ENCODE measurements around the gene HGFAC.

HGFAC gene

GRCh38 chr4:3411676-3412075 lies 30.1 kb upstream of the HGFAC start:
- DNase-seq: no peak

DNA sequence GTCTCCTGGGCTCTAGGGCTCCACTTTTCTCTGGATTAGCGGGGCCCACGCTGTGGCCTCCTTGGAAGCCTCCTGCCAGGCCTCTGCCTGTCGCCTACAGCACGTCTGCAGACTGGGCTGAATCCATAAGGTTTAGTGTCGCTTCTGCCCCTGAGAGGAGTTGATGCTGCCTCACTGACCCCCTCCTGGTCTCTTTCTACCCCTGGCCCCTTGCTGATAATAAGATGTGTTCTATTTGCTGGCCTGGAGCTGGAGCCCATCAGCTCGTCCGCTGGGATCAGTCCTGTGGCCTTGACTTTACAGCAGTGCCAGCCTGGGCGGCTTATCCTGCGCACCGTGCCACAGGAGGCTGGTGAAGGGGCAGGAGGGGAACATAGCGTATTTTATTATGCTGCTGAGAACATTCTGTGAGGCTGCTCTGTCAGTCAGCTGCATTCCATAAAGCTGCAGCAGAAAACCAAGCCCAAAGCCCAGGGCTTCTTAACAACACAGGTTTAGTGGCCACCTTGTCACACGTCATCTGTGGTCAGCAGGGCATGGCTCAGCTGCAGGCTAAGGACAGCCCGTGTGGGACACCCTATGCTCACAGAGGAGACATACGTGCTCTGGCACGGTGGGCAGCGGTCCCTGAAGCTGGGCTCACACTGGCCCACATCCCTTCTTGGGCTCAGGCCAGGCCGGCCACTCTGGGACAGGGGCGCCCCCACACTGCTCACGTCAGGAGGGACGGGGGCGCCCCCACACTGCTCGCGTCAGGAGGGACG lies 29.3 kb upstream of the HGFAC start:
- DNase-seq: no peak

DNA sequence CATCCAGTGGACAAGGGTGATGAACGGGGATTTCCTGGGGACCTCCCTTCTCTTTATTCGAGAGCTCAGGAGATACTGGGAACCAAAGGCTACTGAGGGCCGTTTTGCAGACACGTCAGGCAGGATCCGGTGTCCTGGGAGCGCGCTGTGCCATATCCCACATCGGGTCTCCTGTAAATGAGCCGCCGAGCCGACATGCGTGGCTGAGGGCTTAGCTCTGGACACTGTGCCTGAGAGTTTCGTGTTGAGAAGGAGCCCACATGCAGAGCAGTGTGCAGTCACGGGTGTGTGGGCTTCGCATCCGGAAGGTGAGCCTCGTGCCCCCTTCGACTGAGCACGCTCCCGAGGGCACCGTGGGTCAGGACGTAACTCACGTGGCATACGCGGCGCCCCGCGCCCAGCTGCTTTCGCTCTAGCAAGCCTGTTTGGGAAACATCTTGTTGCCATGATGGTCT lies 28.5 kb upstream of the HGFAC start:
- DNase-seq: no peak

DNA sequence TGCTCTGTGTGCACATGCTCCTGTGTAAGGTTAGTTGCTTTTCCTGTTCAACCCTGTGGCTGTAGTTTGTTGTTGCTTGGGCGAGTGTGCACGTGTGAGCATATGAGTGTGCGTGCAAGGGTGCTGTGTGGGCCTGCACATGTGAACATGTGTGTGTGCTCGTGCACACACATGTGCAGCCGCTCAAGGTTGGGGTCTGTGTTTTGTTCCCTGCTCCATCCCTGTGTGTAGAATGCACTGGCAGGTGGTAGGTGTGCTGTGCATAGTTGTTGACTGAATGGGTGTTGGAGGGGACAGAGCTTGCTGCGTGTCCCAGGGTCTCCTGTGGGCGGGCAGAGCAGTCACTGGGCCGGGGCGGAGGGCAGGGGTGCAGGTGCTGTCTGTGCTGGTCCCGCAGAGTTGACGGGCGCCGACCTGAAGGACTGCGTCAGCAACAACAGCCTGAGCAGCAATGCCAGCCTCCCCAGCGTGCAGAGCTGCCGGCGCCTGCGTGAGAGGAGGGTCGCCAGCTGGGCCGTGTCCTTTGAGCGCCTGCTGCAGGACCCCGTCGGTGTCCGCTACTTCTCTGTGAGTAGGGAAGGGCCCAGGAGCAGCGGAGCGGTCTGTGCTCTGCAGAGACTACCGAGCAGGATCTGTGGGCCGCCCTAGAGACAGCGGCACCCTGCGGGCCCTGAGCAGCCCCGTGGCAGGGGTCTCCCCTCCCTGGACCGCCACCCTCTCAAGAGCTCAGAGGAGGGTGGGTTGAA lies 27.9 kb upstream of the HGFAC start:
- DNase-seq: no peak

DNA sequence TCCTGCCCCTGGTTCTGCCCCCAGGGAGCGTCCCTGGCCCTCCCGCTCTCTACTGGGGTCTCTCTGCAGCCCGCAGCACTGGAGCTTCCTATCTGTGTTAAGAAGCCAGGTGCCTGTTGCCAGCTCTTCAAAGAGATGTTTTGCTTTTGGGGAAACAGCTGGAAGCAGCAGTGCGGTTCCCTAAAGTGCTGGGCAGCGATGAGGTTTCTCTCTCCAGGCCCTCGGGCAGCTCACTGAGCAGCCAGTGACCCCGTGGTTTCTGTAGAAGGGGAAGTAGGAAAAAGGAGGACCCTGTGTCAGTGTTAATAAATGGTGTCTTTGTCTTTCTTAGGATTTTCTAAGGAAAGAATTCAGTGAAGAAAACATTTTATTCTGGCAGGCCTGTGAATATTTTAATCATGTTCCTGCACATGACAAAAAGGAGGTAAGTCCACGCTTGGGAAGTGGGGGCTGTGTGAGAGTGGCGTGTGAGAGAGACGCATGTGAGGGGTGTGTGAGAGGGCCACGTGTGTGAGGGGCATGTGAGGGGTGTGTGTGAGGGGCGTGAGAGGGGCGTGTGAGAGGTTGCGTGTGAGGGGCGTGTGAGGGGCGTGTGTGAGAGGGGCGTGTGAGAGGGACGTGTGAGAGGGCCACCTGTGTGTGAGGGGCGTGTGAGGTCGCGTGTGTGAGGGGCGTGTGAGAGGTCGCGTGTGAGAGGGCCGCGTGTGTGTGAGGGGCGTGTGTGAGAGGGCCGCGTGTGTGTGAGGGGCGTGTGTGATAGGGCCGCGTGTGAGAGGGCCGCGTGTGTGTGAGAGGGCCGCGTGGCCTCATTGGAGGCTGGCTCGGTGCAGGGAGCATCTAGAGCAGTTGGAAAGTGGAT lies 27.1 kb upstream of the HGFAC start:
- no peak for DNase-seq

DNA sequence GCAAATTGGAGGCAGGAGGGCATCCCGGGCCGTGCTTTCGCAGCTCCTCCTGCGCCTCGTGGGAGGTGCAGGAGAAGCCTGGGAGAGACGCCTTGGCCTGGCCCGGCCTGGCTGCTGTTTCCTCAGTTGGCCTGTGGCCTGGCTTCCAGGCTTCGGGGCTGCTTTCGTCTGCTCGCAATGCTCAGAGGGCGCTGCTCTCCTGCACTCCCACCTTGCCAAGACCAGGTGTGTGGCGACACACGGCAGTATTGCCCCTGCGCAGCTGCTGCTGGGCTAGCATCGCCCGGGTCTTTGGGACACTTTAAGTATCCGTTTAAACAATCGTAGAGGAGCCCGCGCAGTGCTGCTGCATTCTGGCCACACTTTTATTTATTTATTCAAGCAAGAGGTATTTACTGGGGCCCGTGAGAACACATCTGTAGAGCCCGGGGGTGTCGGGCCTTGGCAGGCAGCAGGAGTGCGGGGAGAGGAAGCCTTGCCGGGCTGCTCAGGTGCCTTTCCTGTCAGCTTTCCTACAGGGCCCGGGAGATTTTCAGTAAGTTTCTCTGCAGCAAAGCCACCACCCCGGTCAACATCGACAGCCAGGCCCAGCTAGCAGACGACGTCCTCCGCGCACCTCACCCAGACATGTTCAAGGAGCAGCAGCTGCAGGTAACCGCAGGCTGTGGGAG lies 26.2 kb upstream of the HGFAC start:
- no peak for DNase-seq

GRCh38 chr4:3416270-3416669 lies 25.5 kb upstream of the HGFAC start:
- no peak for DNase-seq

- DNase-seq: no peak
Measured at GRCh38 chr4:3416821-3417221, 24.9 kb upstream of the HGFAC start.

DNA sequence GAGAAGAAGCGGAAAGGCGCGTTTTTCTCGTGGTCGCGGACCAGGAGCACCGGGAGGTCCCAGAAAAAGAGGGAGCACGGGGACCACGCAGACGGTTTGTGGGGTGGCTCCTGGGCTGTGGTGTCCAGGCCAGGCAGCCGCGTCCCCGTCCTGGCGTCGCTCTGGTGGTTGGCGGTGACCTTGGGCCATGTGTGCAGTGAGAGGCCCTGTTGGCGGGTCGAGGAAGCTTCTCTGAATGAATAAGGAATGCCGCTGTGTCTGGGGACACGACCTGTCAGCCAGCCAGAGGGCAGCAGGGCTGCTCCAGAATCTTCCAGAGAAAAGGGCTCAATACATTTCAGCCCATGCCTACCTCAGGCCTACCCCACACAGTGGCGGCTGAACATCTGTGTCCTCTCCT lies 24.3 kb upstream of the HGFAC start:
- no peak for DNase-seq

DNA sequence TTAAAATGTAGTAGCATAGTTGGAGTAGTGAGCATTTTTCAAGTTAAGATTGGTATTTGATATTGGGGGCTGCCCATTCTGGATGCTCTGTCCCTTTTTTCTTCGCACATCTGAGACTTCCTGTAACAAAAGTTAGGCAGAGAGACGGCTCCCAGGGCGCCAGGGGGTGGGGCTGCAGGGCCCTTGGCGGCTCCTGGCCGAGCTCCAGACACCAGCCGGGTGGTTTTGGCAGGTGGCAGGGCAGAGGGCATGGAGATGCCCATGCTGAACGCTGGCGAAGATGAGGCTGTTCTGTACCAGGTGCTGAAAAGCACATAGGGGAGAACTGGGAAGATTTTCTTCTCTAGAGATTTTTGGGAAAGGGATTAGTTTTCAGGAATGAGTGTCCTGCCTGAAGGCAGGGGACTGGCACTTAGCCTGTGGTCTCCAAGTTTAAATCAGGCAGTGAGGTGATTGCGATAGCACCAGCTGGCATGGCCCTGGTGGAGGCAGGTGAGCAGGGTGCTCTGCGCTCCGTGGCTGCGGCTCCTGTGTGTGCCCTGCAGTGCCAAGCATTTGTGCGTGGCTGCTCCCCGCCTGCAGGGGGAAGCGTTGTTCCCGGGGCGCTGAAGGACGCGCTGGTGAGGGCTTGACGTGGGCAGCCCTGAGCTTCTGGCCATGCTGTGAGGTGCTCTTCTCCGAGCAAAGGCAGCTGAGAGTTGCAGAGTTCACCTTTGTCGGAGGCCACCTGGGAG lies 23.6 kb upstream of the HGFAC start:
- no peak for DNase-seq

- DNase-seq: no peak
Measured at GRCh38 chr4:3419836-3420605, 21.7 kb upstream of the HGFAC start.

DNA sequence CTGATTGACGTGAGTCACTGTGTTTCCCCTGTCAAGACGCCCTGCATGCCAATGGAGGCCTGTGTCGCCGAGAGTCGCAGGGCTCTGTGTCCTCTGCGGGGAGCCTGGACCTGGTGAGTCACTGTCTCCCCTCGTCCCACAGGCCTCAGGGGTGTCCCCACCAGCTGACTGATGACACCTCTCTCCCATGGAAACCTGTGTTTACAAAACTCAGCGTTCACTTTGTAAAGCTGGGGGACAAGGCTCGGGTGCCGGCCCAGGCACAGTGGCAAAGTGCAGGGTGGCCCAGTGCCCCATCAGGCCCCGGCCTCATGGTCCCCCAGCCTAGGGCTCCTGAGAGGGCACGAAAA lies 21.2 kb upstream of the HGFAC start:
- DNase-seq: no peak

GRCh38 chr4:3420956-3421355 lies 20.8 kb upstream of the HGFAC start:
- no peak for DNase-seq

DNA sequence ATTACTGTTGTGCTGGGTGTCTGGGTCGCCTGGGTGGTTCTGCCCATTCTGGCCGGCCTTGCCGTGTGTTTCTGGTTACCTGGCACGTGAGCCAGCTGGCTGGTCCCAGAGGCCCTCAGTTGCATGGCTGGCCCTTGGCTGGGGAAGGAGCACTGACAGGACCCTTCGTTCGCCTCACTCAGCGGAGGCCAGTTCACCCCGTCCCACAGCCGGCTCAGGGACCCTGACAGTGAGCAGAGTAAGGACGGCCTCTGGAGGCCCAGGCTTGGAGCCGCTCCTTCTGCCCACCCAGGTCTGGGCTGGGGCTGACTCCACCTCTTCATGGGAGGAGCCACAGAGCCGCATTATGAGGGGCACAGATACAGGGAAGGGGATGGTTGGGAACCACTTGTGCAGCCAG lies 20.3 kb upstream of the HGFAC start:
- no peak for DNase-seq

- no peak for DNase-seq
Measured at GRCh38 chr4:3422241-3422801, 19.4 kb upstream of the HGFAC start.

DNA sequence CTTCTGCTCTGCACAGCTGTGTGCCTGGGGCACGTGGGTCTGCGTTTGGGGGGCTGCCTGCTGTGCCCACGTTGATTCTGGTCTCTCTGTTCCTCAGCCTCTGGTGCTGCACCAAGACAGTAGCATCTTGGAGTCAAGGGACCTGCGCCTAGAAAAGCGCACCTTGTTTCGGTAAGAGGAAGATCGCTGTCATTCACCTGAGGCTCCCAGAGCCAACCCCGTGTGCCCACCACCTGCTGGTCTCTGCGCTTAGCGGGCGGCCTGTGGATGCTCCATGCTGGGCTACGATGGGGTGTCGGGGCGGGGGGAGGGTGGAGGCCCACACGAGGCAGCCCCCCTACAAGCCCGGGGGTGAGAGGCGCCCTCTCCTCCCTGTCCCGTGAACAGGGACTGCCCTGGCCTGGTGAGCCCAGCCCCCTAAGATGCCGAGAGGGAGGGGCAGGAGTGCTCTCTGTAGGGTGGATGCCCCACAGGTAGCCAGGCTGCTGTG lies 18.9 kb upstream of the HGFAC start:
- DNase-seq: no peak

DNA sequence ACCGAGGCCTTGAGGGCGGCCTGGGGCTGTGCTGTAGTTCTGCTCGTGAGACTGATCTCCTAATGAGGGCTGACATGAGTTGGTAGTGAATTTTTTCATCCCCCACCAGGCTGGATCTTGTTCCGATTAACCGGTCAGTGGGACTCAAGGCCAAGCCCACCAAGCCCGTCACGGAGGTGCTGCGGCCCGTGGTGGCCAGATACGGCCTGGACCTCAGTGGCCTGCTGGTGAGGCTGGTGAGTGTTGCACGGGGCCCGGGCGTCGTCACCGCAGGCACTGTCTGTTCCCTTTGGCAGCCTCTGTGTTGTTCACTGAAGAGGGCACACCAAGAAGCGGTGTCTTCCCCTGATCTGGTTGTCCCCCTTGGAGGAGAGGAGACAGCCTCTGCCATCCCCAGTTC lies 18.4 kb upstream of the HGFAC start:
- DNase-seq: no peak

DNA sequence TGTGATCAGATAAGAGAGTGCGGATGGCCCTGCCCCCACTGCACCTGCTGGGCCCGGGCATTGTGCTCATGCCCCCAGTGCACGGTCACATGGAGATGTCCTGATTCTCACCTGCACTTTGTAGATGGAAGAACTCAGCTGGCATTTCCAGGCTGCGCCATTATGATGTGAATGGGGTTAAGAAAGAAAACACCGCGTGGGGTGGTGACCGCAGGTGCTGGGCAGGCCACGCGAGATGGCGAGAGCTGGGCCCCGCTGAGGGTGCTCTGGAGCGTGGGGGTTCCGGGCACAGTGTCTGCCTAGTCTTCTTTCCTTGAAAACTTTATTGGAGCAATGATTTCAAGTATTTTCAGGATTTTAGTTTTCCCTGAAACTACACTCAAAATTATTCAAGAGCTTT lies 17.8 kb upstream of the HGFAC start:
- DNase-seq: no peak

DNA sequence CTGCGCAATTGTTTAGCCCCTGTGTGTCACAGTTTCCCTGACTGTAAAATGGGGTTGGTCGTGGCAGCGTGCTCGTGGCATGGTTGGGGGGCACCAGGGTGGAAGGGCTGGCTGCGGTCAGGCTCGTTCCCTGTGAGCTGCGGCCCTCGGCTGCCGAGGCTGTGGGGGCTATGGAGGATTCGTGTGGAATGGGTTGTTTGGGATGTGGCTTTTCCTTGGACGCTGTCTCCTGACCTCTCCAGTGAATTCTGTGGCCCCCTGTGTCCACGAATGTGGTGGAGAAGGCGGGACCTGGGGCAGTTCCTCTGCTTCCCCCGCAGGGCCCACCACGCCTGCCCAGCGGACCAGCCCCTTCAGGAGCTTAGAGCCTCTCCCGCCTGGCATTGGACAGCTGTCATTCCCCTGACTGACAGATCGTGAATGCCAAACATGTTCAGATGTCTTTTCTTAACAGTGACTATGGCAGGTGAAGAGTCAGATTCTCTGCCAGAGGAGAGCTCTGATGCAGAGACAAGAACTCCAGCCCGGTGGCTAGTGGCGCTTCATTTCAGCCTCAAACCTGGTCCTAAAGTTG lies 17.2 kb upstream of the HGFAC start:
- no peak for DNase-seq

GRCh38 chr4:3426465-3427133 lies 15.2 kb upstream of the HGFAC start:
- DNase-seq: no peak

Measured in stimulated activated CD8-positive, alpha-beta memory T cell treated with anti-CD3 and anti-CD28 coated beads, Interleukin-4, amount 100 ng/mL, for 48 hours (primary cell).